H1 (cell line): ENCODE results near the gene KCNV2. TPM values are rescaled to one million over a fixed set of nuclear protein-coding genes. Genes with fewer than 3 reads are reported as not detected.

Source experiments
- CTCF ChIA-PET: fragments of 300-600 bp; sonication (Branson Sonifier 250); formaldehyde crosslinking; loops from one replicate; lab custom pipeline; 2021; ENCODE audit not compliant: partially characterized antibody; lab: Charles Lee
- POLR2A ChIA-PET: fragments of 300-600 bp; sonication (Branson Sonifier 250); formaldehyde crosslinking; loops from one replicate; lab custom pipeline; 2021; ENCODE audit warnings: inconsistent platforms; ENCODE audit not compliant: partially characterized antibody; lab: Charles Lee
- DNase-seq, 2 experiments: peaks; one replicate each; pipeline versions ENCODE4 v3.0.0 to v3.0.0-alpha.2; 2010 to 2022; ENCODE audit warnings: low spot score in 2 of 2, low read depth in 1 of 2, mixed read lengths in 1 of 2
- FAIRE-seq: peaks from 2 replicates; lab custom pipeline; 2011; peaks lifted over from hg19 to GRCh38; lab: Jason Lieb, UNC
- H2AFZ ChIP-seq: 2 replicates; pipeline ENCODE4 v1.8.1; 2012; ENCODE audit warnings: low read length, inconsistent platforms
- H2AK5ac ChIP-seq: 2 replicates; pipeline ENCODE4 v1.6.1; 2013; ENCODE audit warnings: low read depth, low read length
- H2BK120ac ChIP-seq: replicated peaks from 2 replicates; pipeline ENCODE3; 2013; ENCODE audit warnings: low read depth, low read length, inconsistent platforms
- H2BK12ac ChIP-seq: 2 replicates; pipeline ENCODE4 v1.6.1; 2013; ENCODE audit warnings: low read depth, low read length
- H2BK15ac ChIP-seq: 2 replicates; pipeline ENCODE4 v1.6.1; 2013; ENCODE audit warnings: low read length
- H2BK20ac ChIP-seq: 2 replicates; pipeline ENCODE4 v1.6.1; 2013; ENCODE audit warnings: low read length
- H2BK5ac ChIP-seq: 2 replicates; pipeline ENCODE4 v1.6.1; 2013; ENCODE audit warnings: low read depth, low read length
- H3K14ac ChIP-seq: 2 replicates; pipeline ENCODE4 v1.6.1; 2013; ENCODE audit warnings: inconsistent platforms; ENCODE audit not compliant: insufficient read length
- H3K18ac ChIP-seq: 2 replicates; pipeline ENCODE4 v1.6.1; 2013; ENCODE audit warnings: low read length; ENCODE audit errors: extremely low read depth
- H3K23ac ChIP-seq: 2 replicates; pipeline ENCODE4 v1.6.1; 2013; ENCODE audit warnings: inconsistent platforms; ENCODE audit not compliant: insufficient read length
- H3K23me2 ChIP-seq: 2 replicates; pipeline ENCODE4 v1.6.1; 2013; ENCODE audit warnings: low read depth, low read length
- H3K27ac ChIP-seq: 2 replicates; pipeline ENCODE4 v1.6.1; 2011; ENCODE audit warnings: low read depth, low read length, inconsistent platforms
- H3K27me3 ChIP-seq, 4 experiments: replicated peaks in 1 of 4; 1 replicate in 1 of 4; 2 replicates in 3 of 4; pipeline versions ENCODE4 v1.6.1 to v1.8.1; 2011 to 2013; ENCODE audit warnings: low read length in 3 of 4, mild to moderate bottlenecking in 3 of 4, inconsistent platforms in 2 of 4, mixed read lengths in 2 of 4, moderate library complexity in 1 of 4; ENCODE audit not compliant: control insufficient read depth in 3 of 4, insufficient read depth in 3 of 4; ENCODE audit errors: extremely low read depth in 1 of 4
- H3K36me3 ChIP-seq, 4 experiments: 2 replicates each; pipeline versions ENCODE4 v1.6.1 to v1.8.1; 2011 to 2013; ENCODE audit warnings: mild to moderate bottlenecking in 4 of 4, low read length in 3 of 4, moderate library complexity in 2 of 4, control low read depth in 1 of 4, inconsistent platforms in 1 of 4; ENCODE audit not compliant: insufficient read depth in 4 of 4, control insufficient read depth in 2 of 4
- H3K4ac ChIP-seq: replicated peaks from 2 replicates; pipeline ENCODE3; 2013; ENCODE audit warnings: low read length, low read depth, mixed read lengths, inconsistent platforms; ENCODE audit not compliant: insufficient read length
- H3K4me1 ChIP-seq, 4 experiments: replicated peaks in 1 of 4; 1 replicate in 1 of 4; 2 replicates in 3 of 4; pipeline versions ENCODE4 v1.6.1 to v1.8.1; 2011 to 2013; ENCODE audit warnings: low read length in 3 of 4, inconsistent platforms in 2 of 4, mixed read lengths in 1 of 4; ENCODE audit not compliant: insufficient read depth in 4 of 4, control insufficient read depth in 3 of 4
- H3K4me2 ChIP-seq, 2 experiments: 2 replicates each; pipeline versions ENCODE4 v1.6.1 to v1.8.1; 2011 to 2013; ENCODE audit warnings: low read depth in 2 of 2, low read length in 2 of 2, control low read depth in 1 of 2, inconsistent platforms in 1 of 2, mild to moderate bottlenecking in 1 of 2; ENCODE audit not compliant: insufficient read depth in 1 of 2
- H3K4me3 ChIP-seq, 4 experiments: fragments of 200-600, 300-600 bp in 1 of 4; sonication (generic), shearing (Covaris generic), sonication (Bioruptor Twin) in 1 of 4; 2 replicates each; pipeline versions ENCODE4 v1.5.1 to v1.8.1; 2011 to 2016; ENCODE audit warnings: low read length in 4 of 4, low read depth in 3 of 4, control low read depth in 2 of 4, inconsistent platforms in 2 of 4, mild to moderate bottlenecking in 2 of 4, mixed read lengths in 1 of 4, moderate library complexity in 1 of 4; ENCODE audit not compliant: insufficient read depth in 2 of 4; ENCODE audit errors: extremely low read depth in 1 of 4
- H3K56ac ChIP-seq: replicated peaks from 2 replicates; pipeline ENCODE3; 2013; ENCODE audit warnings: low read depth, mild to moderate bottlenecking, mixed read lengths, low read length, inconsistent platforms; ENCODE audit not compliant: insufficient read length
- H3K79me1 ChIP-seq: 2 replicates; pipeline ENCODE4 v1.6.1; 2013; ENCODE audit warnings: low read depth, low read length, control low read depth
- H3K79me2 ChIP-seq, 2 experiments: 2 replicates each; pipeline versions ENCODE4 v1.6.1 to v1.8.1; 2012 to 2013; ENCODE audit warnings: low read length in 2 of 2, mild to moderate bottlenecking in 2 of 2, inconsistent platforms in 1 of 2; ENCODE audit not compliant: insufficient read depth in 2 of 2, control insufficient read depth in 1 of 2
- H3K9ac ChIP-seq, 4 experiments: replicated peaks in 1 of 4; 1 replicate in 1 of 4; 2 replicates in 3 of 4; pipeline versions ENCODE4 v1.6.1 to v1.8.1; 2011 to 2013; ENCODE audit warnings: low read depth in 3 of 4, low read length in 3 of 4, control low read depth in 2 of 4, mild to moderate bottlenecking in 2 of 4, moderate library complexity in 2 of 4, inconsistent platforms in 1 of 4; ENCODE audit errors: extremely low read depth in 1 of 4
- H3K9me3 ChIP-seq, 2 experiments: 2 replicates each; pipeline versions ENCODE4 v1.6.1 to v1.8.1; 2012 to 2013; ENCODE audit warnings: mild to moderate bottlenecking in 2 of 2, moderate library complexity in 2 of 2, control low read depth in 1 of 2, inconsistent platforms in 1 of 2, low read depth in 1 of 2, low read length in 1 of 2, mixed read lengths in 1 of 2; ENCODE audit not compliant: insufficient read depth in 2 of 2
- H4K20me1 ChIP-seq, 2 experiments: replicated peaks in 1 of 2; 2 replicates each; pipeline versions ENCODE3 to v1.8.1; 2011 to 2013; ENCODE audit warnings: inconsistent platforms in 2 of 2, low read length in 2 of 2, mild to moderate bottlenecking in 1 of 2; ENCODE audit not compliant: insufficient read depth in 2 of 2, control insufficient read depth in 1 of 2
- H4K5ac ChIP-seq: 2 replicates; pipeline ENCODE4 v1.6.1; 2013; ENCODE audit warnings: low read length, low read depth, mixed read lengths, inconsistent platforms; ENCODE audit not compliant: insufficient read length
- H4K8ac ChIP-seq: 2 replicates; pipeline ENCODE4 v1.8.0; 2013; ENCODE audit warnings: mild to moderate bottlenecking, moderate library complexity, low read length, inconsistent platforms; ENCODE audit not compliant: insufficient read depth; ENCODE audit errors: extremely low read depth
- H4K91ac ChIP-seq: replicated peaks from 2 replicates; pipeline ENCODE3; 2013; ENCODE audit warnings: low read length, mixed read lengths, inconsistent platforms; ENCODE audit not compliant: insufficient read length
- WGBS, 2 experiments: shearing (Covaris generic) in 1 of 2; methylation state at CpG; one replicate each; pipeline versions ENCODE4 v1.1.6 to v1.1.7; 2013 to 2015; ENCODE audit warnings: low lambda C conversion rate in 2 of 2, mixed read lengths in 2 of 2, inconsistent platforms in 1 of 2, low coverage in 1 of 2, missing lambda C conversion rate in 1 of 2; ENCODE audit not compliant: insufficient replicate concordance in 2 of 2, insufficient coverage in 1 of 2, insufficient read length in 1 of 2; ENCODE audit errors: extremely low coverage in 1 of 2, missing lambda C conversion rate in 1 of 2; 5-methylcytosine and 5-hydroxymethylcytosine counted together
- polyA plus RNA-seq, 7 experiments: library from polyadenylated mRNA; depleted of rRNA in 3 of 7; stranded (reverse) in 5 of 7; unstranded in 2 of 7; fragments of >200 nt in 5 of 7; fragments of 200-250 nt in 2 of 7; gene quantifications; 1 replicate in 5 of 7; 2 replicates in 1 of 7; 4 replicates in 1 of 7; pipeline versions ENCODE4 v1.2.1 to v1.2.3, GENCODE V29; 2011 to 2013; ENCODE audit warnings: missing spikeins in 2 of 7, mixed read lengths in 2 of 7
- total RNA-seq: library from RNA; stranded (reverse); fragmentation: NEBNext Ultra II Directional; extraction: Animal tissue kit (Norgen Biotek cat#: 25700); gene quantifications from 2 replicates; pipeline ENCODE4 v1.2.1, GENCODE V29; 2021

KCNV2 gene
- total and polyA plus RNA-seq, 2 of the 8 experiments (the other 6 are each of a cell fraction or from before 2014, with no cell fraction given): not detected

- H2BK20ac ChIP-seq: no peak overlapping the region
- H3K14ac ChIP-seq: no peak overlapping the region
- no peak overlapping the region for H4K8ac ChIP-seq
- no peak for FAIRE-seq
- H2AFZ ChIP-seq: no peak overlapping the region
- H3K27me3 ChIP-seq: no peaks in the 10 kb centered on the region
- H3K23me2 ChIP-seq: no peaks in the 10 kb centered on the region
- no peak overlapping the region for H2BK15ac ChIP-seq
- no peak overlapping the region for H3K27ac ChIP-seq
- no peak overlapping the region for H4K5ac ChIP-seq
- CTCF ChIA-PET: interaction anchor here (0.5 to 1.7 kb wide), 8 partner anchors 11 to 99 kb away, joined by 3 to 6 read pairs (median 3); no protein-coding TSS in a partner anchor
- DNase-seq: no peak
- H2AK5ac ChIP-seq: no peak overlapping the region
- no peak overlapping the region for H3K4me2 ChIP-seq
- H3K23ac ChIP-seq: no peak overlapping the region
- H3K9me3 ChIP-seq: no peaks in the 10 kb centered on the region
- no peak overlapping the region for H3K56ac ChIP-seq
- no peak overlapping the region for H2BK12ac ChIP-seq
- H3K79me2 ChIP-seq: no peaks in the 10 kb centered on the region
- no peaks in the 10 kb centered on the region for H4K20me1 ChIP-seq
- H3K79me1 ChIP-seq: no peaks in the 10 kb centered on the region
- no peak overlapping the region for H3K4me3 ChIP-seq
- no peak overlapping the region for H2BK120ac ChIP-seq
- H3K18ac ChIP-seq: no peak overlapping the region
- peaks cover 0 to 4% (median 0%) of the 10 kb centered on the region in 4 experiments; a peak in 2 of 7 replicates for H3K4me1 ChIP-seq
- no peak overlapping the region for H3K9ac ChIP-seq
- H2BK5ac ChIP-seq: no peak overlapping the region
- POLR2A ChIA-PET: no interaction called here
- no peak overlapping the region for H4K91ac ChIP-seq
- WGBS, 2 experiments: 94% methylated on average over 3 of the region's 3 CpGs; no CpG with 5 or more reads in 1 of the 2 experiments
- no peaks in the 10 kb centered on the region for H3K36me3 ChIP-seq
- H3K4ac ChIP-seq: no peak overlapping the region
These were observed 12.4 kb downstream of the KCNV2 start for GRCh38 chr9:2729721-2730120.
